GM12878 (cell line): ENCODE data around the gene ANKHD1. TPM values are rescaled to one million over a fixed set of nuclear protein-coding genes. Genes with fewer than 3 reads are reported as not detected.

Source experiments
- ATAC-seq: fragments of 200-7000 bp; cut with Tn5 transposase; 3 replicates; pipeline ENCODE4 v1.9.1; 2020; ENCODE audit warnings: mild to moderate bottlenecking, moderate library complexity
- BruUV-seq: library from RNA; stranded (reverse); fragments of 400-500 nt; replicated peaks from 2 replicates; lab custom pipeline; 2021; lab: Mats Ljungman, UMichigan
- CTCF ChIA-PET: fragments of 300-600 bp; sonication (Branson Sonifier 250); formaldehyde crosslinking; extraction: SDS; loops from one replicate; lab custom pipeline; 2021; ENCODE audit warnings: inconsistent platforms; lab: Yijun Ruan, JAX
- POLR2A ChIA-PET: fragments of 350-600 bp; formaldehyde crosslinking; extraction: SDS; loops from one replicate; lab custom pipeline; 2021; ENCODE audit warnings: inconsistent platforms; lab: Charles Lee
- RAD21 ChIA-PET: fragments of 300-600 bp; sonication (Branson Sonifier 250); formaldehyde crosslinking; loops from one replicate; lab custom pipeline; 2023; ENCODE audit warnings: antibody characterized with exemption; ENCODE audit not compliant: unreplicated experiment; lab: Charles Lee
- SMC1A ChIA-PET: fragments of 300-600 bp; sonication (Branson Sonifier 250); formaldehyde crosslinking; loops from one replicate; lab custom pipeline; 2023; ENCODE audit not compliant: unreplicated experiment, uncharacterized antibody; lab: Charles Lee
- DNase-seq: peaks from one replicate; pipeline ENCODE4 v3.0.0-alpha.2; 2011; ENCODE audit warnings: low read depth, low spot score
- FAIRE-seq: peaks from 3 replicates; lab custom pipeline; 2011; peaks lifted over from hg19 to GRCh38; lab: Jason Lieb, UNC
- H2AFZ ChIP-seq: 2 replicates; pipeline ENCODE4 v1.6.0; 2011; ENCODE audit warnings: low read depth, low read length, control low read depth; ENCODE audit not compliant: control insufficient read depth
- H3K27ac ChIP-seq: 2 replicates; pipeline ENCODE4 v1.5.1; 2011; ENCODE audit warnings: control low read depth; ENCODE audit not compliant: control insufficient read depth, insufficient read depth
- H3K27me3 ChIP-seq, 2 experiments: replicated peaks in 1 of 2; 2 replicates each; pipeline versions ENCODE4 v1.6.0 to v1.6.1; 2011; ENCODE audit warnings: low read length in 1 of 2; ENCODE audit not compliant: control insufficient read depth in 2 of 2, insufficient read depth in 2 of 2
- H3K36me3 ChIP-seq, 2 experiments: 2 replicates each; pipeline ENCODE4 v1.5.1; 2011; ENCODE audit warnings: low read length in 1 of 2; ENCODE audit not compliant: control insufficient read depth in 2 of 2, insufficient read depth in 2 of 2
- H3K4me1 ChIP-seq: 2 replicates; pipeline ENCODE4 v1.6.1; 2011; ENCODE audit warnings: mild to moderate bottlenecking, low read length, moderate library complexity, mixed read lengths; ENCODE audit not compliant: control insufficient read depth, insufficient read depth
- H3K4me2 ChIP-seq: 2 replicates; pipeline ENCODE4 v1.6.0; 2011; ENCODE audit warnings: control low read depth; ENCODE audit not compliant: control insufficient read depth, insufficient read depth
- H3K4me3 ChIP-seq: fragments of 200-600 bp; sonication (generic); 2 replicates; pipeline ENCODE4 v1.5.1; 2016
- H3K79me2 ChIP-seq: 2 replicates; pipeline ENCODE4 v1.6.0; 2011; ENCODE audit warnings: low read length; ENCODE audit not compliant: control insufficient read depth, insufficient read depth
- H3K9ac ChIP-seq: 2 replicates; pipeline ENCODE4 v1.8.0; 2011; ENCODE audit warnings: low read length, control low read depth, mixed read lengths; ENCODE audit not compliant: control insufficient read depth, insufficient read depth
- H3K9me3 ChIP-seq: replicated peaks from 3 replicates; pipeline ENCODE4 v1.5.1; 2011; ENCODE audit warnings: mild to moderate bottlenecking, low read length; ENCODE audit not compliant: control insufficient read depth, insufficient read depth
- H4K20me1 ChIP-seq: 2 replicates; pipeline ENCODE4 v1.6.0; 2011; ENCODE audit not compliant: control insufficient read depth, insufficient read depth
- ATF2 ChIP-seq: IDR thresholded peaks from 2 replicates; pipeline ENCODE4 v1.6.1; 2012; ENCODE audit warnings: low read length, inconsistent platforms
- CEBPB ChIP-seq, 2 experiments: fragments of 150-350 bp in 1 of 2; IDR thresholded peaks; 2 replicates each; pipeline ENCODE4 v1.6.1; 2012 to 2014; ENCODE audit warnings: low read depth in 2 of 2, low read length in 2 of 2, borderline replicate concordance in 1 of 2, inconsistent platforms in 1 of 2
- ESRRA ChIP-seq: IDR thresholded peaks from 2 replicates; pipeline ENCODE4 v1.6.1; 2012; ENCODE audit warnings: mild to moderate bottlenecking, low read length, improper control_type of control experiment
- KLF5 ChIP-seq: fragments of 450-650 bp; IDR thresholded peaks from 2 replicates; pipeline ENCODE4 v1.6.1; 2014; ENCODE audit warnings: mild to moderate bottlenecking; ENCODE audit not compliant: partially characterized antibody
- MEF2B ChIP-seq: fragments of 450-650 bp; IDR thresholded peaks from 2 replicates; pipeline ENCODE4 v1.6.1; 2018; ENCODE audit warnings: mild to moderate bottlenecking, moderate library complexity; ENCODE audit not compliant: partially characterized antibody, poor library complexity, severe bottlenecking
- MTA3 ChIP-seq: IDR thresholded peaks from 2 replicates; pipeline ENCODE4 v1.6.1; 2012; ENCODE audit warnings: low read length, inconsistent platforms, borderline replicate concordance
- MXI1 ChIP-seq: fragments of 150-350 bp; IDR thresholded peaks from 2 replicates; pipeline ENCODE4 v1.6.1; 2011; ENCODE audit warnings: low read depth, mild to moderate bottlenecking, inconsistent platforms, low read length, improper control_type of control experiment
- NBN ChIP-seq: fragments of 450-650 bp; IDR thresholded peaks from 2 replicates; pipeline ENCODE4 v1.6.1; 2016
- PRDM15 ChIP-seq: fragments of 450-650 bp; formaldehyde crosslinking; IDR thresholded peaks from 2 replicates; pipeline ENCODE4 v1.4.0; 2020; ENCODE audit warnings: mild to moderate bottlenecking, moderate library complexity
- RBBP5 ChIP-seq: fragments of 200-600 bp; sonication (generic); conservative IDR thresholded peaks from 2 replicates; pipeline ENCODE4 v1.6.1; 2016
- RCOR1 ChIP-seq: conservative IDR thresholded peaks from 2 replicates; pipeline ENCODE4 v1.6.1; 2012; ENCODE audit warnings: low read depth, low read length, improper control_type of control experiment
- RELB ChIP-seq: fragments of 450-650 bp; IDR thresholded peaks from 2 replicates; pipeline ENCODE4 v1.6.1; 2017; ENCODE audit warnings: low read depth, mild to moderate bottlenecking, moderate library complexity
- RFX5 ChIP-seq: IDR thresholded peaks from 2 replicates; pipeline ENCODE4 v1.6.1; 2011; ENCODE audit warnings: low read depth, low read length, improper control_type of control experiment
- SMAD1 ChIP-seq: fragments of 450-650 bp; IDR thresholded peaks from 2 replicates; pipeline ENCODE4 v1.6.1; 2018; ENCODE audit warnings: mild to moderate bottlenecking, low read depth; ENCODE audit not compliant: partially characterized antibody
- STAT1 ChIP-seq: fragments of 450-650 bp; conservative IDR thresholded peaks from 2 replicates; pipeline ENCODE4 v1.6.1; 2014; ENCODE audit warnings: antibody characterized with exemption, mild to moderate bottlenecking
- STAT3 ChIP-seq: IDR thresholded peaks from 2 replicates; pipeline ENCODE4 v1.6.1; 2011; ENCODE audit warnings: low read depth, low read length, improper control_type of control experiment
- SUZ12 ChIP-seq: fragments of 200-600 bp; sonication (generic); IDR thresholded peaks from one replicate; pipeline ENCODE4 v1.6.1; 2018; ENCODE audit warnings: antibody characterized with exemption, mild to moderate bottlenecking; ENCODE audit not compliant: unreplicated experiment
- whole genome bisulfite sequencing: methylation state at CpG from one replicate; pipeline ENCODE4 v1.1.6; 2016; ENCODE audit warnings: low lambda C conversion rate; ENCODE audit not compliant: insufficient replicate concordance, insufficient coverage; ENCODE audit errors: missing lambda C conversion rate; 5-methylcytosine and 5-hydroxymethylcytosine counted together
- in situ Hi-C: fragments of 300-500 bp; cut with MboI; formaldehyde crosslinking; loops from 9 replicates; pipeline ENCODE4 v1.14.3; 2018; ENCODE audit warnings: mixed read lengths
- intact Hi-C: fragments of 100-400 bp; cut with micrococcal nuclease; formaldehyde crosslinking; loops from one replicate; pipeline ENCODE4 v1.14.2; 2022; ENCODE audit not compliant: unreplicated experiment
- polyA plus RNA-seq, 11 experiments: library from polyadenylated mRNA; depleted of rRNA in 4 of 11; unstranded in 6 of 11; stranded (reverse) in 5 of 11; fragments of >200 nt; fragmentation: Nextera tagmentation in 4 of 11; fragmentation: Illumina TruSeq in 1 of 11; extraction: Ambion mirVana in 4 of 11; extraction: Trizol in 1 of 11; gene quantifications; 1 replicate in 1 of 11; 2 replicates in 10 of 11; pipeline versions ENCODE4 v1.2.1 to v1.2.3, GENCODE V29; 2011 to 2016; ENCODE audit warnings: inconsistent platforms in 2 of 11, missing spikeins in 2 of 11, low read depth in 1 of 11
- total RNA-seq, 4 experiments: library from RNA; depleted of rRNA in 3 of 4; stranded (reverse); fragments of >200 nt in 3 of 4; fragmentation: Illumina TruSeq in 1 of 4; extraction: Trizol in 1 of 4; gene quantifications; 2 replicates each; pipeline versions ENCODE4 v1.2.1 to v1.2.3, GENCODE V29; 2013 to 2021

The ANKHD1 gene
- total and polyA plus RNA-seq, 10 of the 15 experiments (the other 5 are each of a cell fraction or from before 2014, with no cell fraction given): 31.6 to 96.8 (median 74.3) TPM

GRCh38 chr5:140568443-140569063 lies 166.9 kb downstream of the ANKHD1 start:
- peaks cover 6 to 8% of the 10 kb centered on the region in 2 experiments; a peak in 3 of 4 replicates for H3K36me3 ChIP-seq
- RAD21 ChIA-PET: interaction anchor here (1.2 to 2.4 kb wide), 4 partner anchors 10 to 79 kb away, joined by 3 to 7 read pairs (median 4); partner anchors contain the start of genes CD14, IK and NDUFA2
- H3K4me1 ChIP-seq: peaks cover 43% of the 10 kb centered on the region
- peak overlapping the region; percentile 82 for H3K27ac ChIP-seq
- BruUV-seq: no TSS peak
- H4K20me1 ChIP-seq: no peaks in the 10 kb centered on the region
- ATAC-seq: no peak
- no peak for FAIRE-seq
- H3K27me3 ChIP-seq: no peaks in the 10 kb centered on the region
- DNase-seq: no peak
- peak overlapping the region; percentile 31; the same call in 1 of the 2 replicates for H3K4me3 ChIP-seq
- in situ Hi-C loops (no loop called here), intact Hi-C loops (no loop called here)
- no peak overlapping the region for H2AFZ ChIP-seq
- POLR2A ChIA-PET: interaction anchor here (0.6 to 3.4 kb wide), 6 partner anchors 10 to 166 kb away, joined by 3 to 22 read pairs (median 4); partner anchors contain the start of genes HARS1, HARS2, IK and NDUFA2
- peaks cover 43% of the 10 kb centered on the region for H3K79me2 ChIP-seq
- CTCF ChIA-PET: interaction anchor here (1.1 to 1.8 kb wide), 4 partner anchors 36 to 121 kb away, joined by 3 to 10 read pairs (median 4); no protein-coding TSS in a partner anchor
- H3K4me2 ChIP-seq: peak overlapping the region; percentile 68
- SMC1A ChIA-PET: interaction anchor here (0.6 to 2.5 kb wide), 9 partner anchors 11 to 196 kb away, joined by 3 to 14 read pairs (median 4); partner anchors contain the start of genes IK, NDUFA2 and SRA1
- peak overlapping the region; percentile 60 for H3K9ac ChIP-seq
- WGBS: 96% methylated on average over 2 of the region's 2 CpGs
- no peaks in the 10 kb centered on the region for H3K9me3 ChIP-seq
- TF ChIP-seq KLF5 (no peak), ESRRA (no peak), SMAD1 (no peak), MTA3 (no peak), ATF2 (no peak), STAT1 (no peak), STAT3 (no peak), MEF2B (no peak), RBBP5 (no peak), RFX5 (no peak), SUZ12 (no peak), RCOR1 (no peak), RELB (no peak), CEBPB (IDR thresholded peaks at IDR 0.05; ENCODE audit: borderline replicate concordance in 1 of 2, low read depth in 2 of 2, low read length in 2 of 2) (no peak), PRDM15 (CRISPR knock-in tag) (no peak), NBN (no peak), MXI1 (no peak)
